Liver (tissue), 9 donors: Measurements from ENCODE around the gene REXO1. TPM values are rescaled to one million over a fixed set of nuclear protein-coding genes. Genes with fewer than 3 reads are reported as not detected.

Experiments used
- DNase-seq: peaks from one replicate; pipeline ENCODE4 v3.0.0-alpha.2; 2017; ENCODE audit warnings: low spot score
- H3K27ac ChIP-seq, 2 donors: one replicate each; pipeline ENCODE4 v1.7.0; 2013; ENCODE audit warnings: inconsistent platforms in 2 of 2, low read length in 2 of 2, control low read depth in 1 of 2, low read depth in 1 of 2, mild to moderate bottlenecking in 1 of 2
- H3K27me3 ChIP-seq, 4 donors: one replicate each; pipeline versions ENCODE4 v1.6.1 to v1.7.0; 2013; ENCODE audit warnings: low read length in 3 of 4, inconsistent platforms in 1 of 4, mild to moderate bottlenecking in 1 of 4, moderate library complexity in 1 of 4; ENCODE audit not compliant: control insufficient read depth in 4 of 4, insufficient read depth in 4 of 4
- H3K36me3 ChIP-seq, 4 donors: one replicate each; pipeline versions ENCODE4 v1.6.1 to v1.7.0; 2013; ENCODE audit warnings: low read length in 3 of 4, mild to moderate bottlenecking in 3 of 4, low read depth in 1 of 4, moderate library complexity in 1 of 4; ENCODE audit not compliant: control insufficient read depth in 4 of 4, insufficient read depth in 3 of 4
- H3K4me1 ChIP-seq, 4 donors: one replicate each; pipeline versions ENCODE4 v1.6.1 to v1.7.0; 2013; ENCODE audit warnings: low read length in 3 of 4, mild to moderate bottlenecking in 3 of 4, moderate library complexity in 1 of 4; ENCODE audit not compliant: control insufficient read depth in 4 of 4, insufficient read depth in 4 of 4
- H3K4me3 ChIP-seq, 3 donors: one replicate each; pipeline versions ENCODE4 v1.6.1 to v1.7.0; 2013; ENCODE audit warnings: low read length in 3 of 3, control low read depth in 1 of 3, low read depth in 1 of 3, mild to moderate bottlenecking in 1 of 3
- H3K9ac ChIP-seq, 2 donors: one replicate each; pipeline ENCODE4 v1.7.0; 2013; ENCODE audit warnings: low read length in 2 of 2, mild to moderate bottlenecking in 2 of 2, moderate library complexity in 2 of 2, control low read depth in 1 of 2, low read depth in 1 of 2
- H3K9me3 ChIP-seq, 4 donors: one replicate each; pipeline versions ENCODE4 v1.6.1 to v1.7.0; 2013; ENCODE audit warnings: low read length in 3 of 4; ENCODE audit not compliant: control insufficient read depth in 4 of 4
- EGR1 ChIP-seq, 2 donors: IDR thresholded peaks; 2 replicates each; pipeline ENCODE4 v1.6.1; 2016 to 2018; ENCODE audit warnings: antibody characterized with exemption in 2 of 2, low read depth in 2 of 2
- FOXA1 ChIP-seq: IDR thresholded peaks from 2 replicates; pipeline ENCODE4 v1.6.1; 2016; ENCODE audit warnings: antibody characterized with exemption
- FOXA2 ChIP-seq: IDR thresholded peaks from 2 replicates; pipeline ENCODE4 v1.6.1; 2016; ENCODE audit warnings: antibody characterized with exemption
- GABPA ChIP-seq, 2 donors: IDR thresholded peaks in 1 of 2; conservative IDR thresholded peaks in 1 of 2; 2 replicates each; pipeline ENCODE4 v1.6.1; 2016; ENCODE audit warnings: antibody characterized with exemption in 2 of 2, mild to moderate bottlenecking in 1 of 2, moderate library complexity in 1 of 2
- HNF4A ChIP-seq, 2 donors: conservative IDR thresholded peaks; 2 replicates each; pipeline ENCODE4 v1.6.1; 2016; ENCODE audit warnings: antibody characterized with exemption in 2 of 2, mild to moderate bottlenecking in 2 of 2
- HNF4G ChIP-seq: IDR thresholded peaks from 2 replicates; pipeline ENCODE4 v1.6.1; 2016; ENCODE audit warnings: antibody characterized with exemption
- JUND ChIP-seq, 2 donors: IDR thresholded peaks; 2 replicates each; pipeline ENCODE4 v1.6.1; 2016; ENCODE audit warnings: antibody characterized with exemption in 2 of 2
- NR2F2 ChIP-seq: IDR thresholded peaks from 2 replicates; pipeline ENCODE4 v1.6.1; 2016; ENCODE audit warnings: antibody characterized with exemption
- RAD21 ChIP-seq, 2 donors: IDR thresholded peaks; 2 replicates each; pipeline ENCODE4 v1.6.1; 2016; ENCODE audit warnings: antibody characterized with exemption in 2 of 2, mild to moderate bottlenecking in 2 of 2
- RXRA ChIP-seq, 2 donors: IDR thresholded peaks; 2 replicates each; pipeline ENCODE4 v1.6.1; 2017 to 2018; ENCODE audit warnings: antibody characterized with exemption in 2 of 2, mild to moderate bottlenecking in 1 of 2
- SP1 ChIP-seq: IDR thresholded peaks from 2 replicates; pipeline ENCODE4 v1.6.1; 2018; ENCODE audit warnings: antibody characterized with exemption, mild to moderate bottlenecking
- TAF1 ChIP-seq: conservative IDR thresholded peaks from 2 replicates; pipeline ENCODE4 v1.6.1; 2016; ENCODE audit warnings: antibody characterized with exemption, mild to moderate bottlenecking
- YY1 ChIP-seq: IDR thresholded peaks from 2 replicates; pipeline ENCODE4 v1.6.1; 2016; ENCODE audit warnings: antibody characterized with exemption, mild to moderate bottlenecking
- WGBS: extraction: QIAGEN DNeasy Blood & Tissue Kit; methylation state at CpG from one replicate; pipeline ENCODE4 v1.1.7; 2013; 5-methylcytosine and 5-hydroxymethylcytosine counted together
- polyA plus RNA-seq, 2 donors: library from polyadenylated mRNA; stranded (reverse) in 1 of 2; unstranded in 1 of 2; fragments of 200-250 nt in 1 of 2; fragments of >200 nt in 1 of 2; fragmentation: Nextera tagmentation in 1 of 2; extraction: Ambion mirVana in 1 of 2; gene quantifications; one replicate each; pipeline versions ENCODE4 v1.2.1 to v1.2.3, GENCODE V29; 2013 to 2015
- total RNA-seq, 2 donors: library from RNA; depleted of rRNA; stranded (reverse); fragments of >200 nt; gene quantifications; one replicate each; pipeline ENCODE4 v1.2.3, GENCODE V29; 2014
- TF ChIP-seq, protein P1 (sequence below): IDR thresholded peaks from 2 replicates; pipeline ENCODE4 v1.6.1; 2016; ENCODE audit warnings: antibody characterized with exemption, mild to moderate bottlenecking
- TF ChIP-seq, protein P2 (sequence below): IDR thresholded peaks from 2 replicates; pipeline ENCODE4 v1.6.1; 2016; ENCODE audit warnings: antibody characterized with exemption
- TF ChIP-seq, protein P3 (sequence below): IDR thresholded peaks from 2 replicates; pipeline ENCODE4 v1.6.1; 2016; ENCODE audit warnings: antibody characterized with exemption
- TF ChIP-seq, protein P4 (sequence below): IDR thresholded peaks from 2 replicates; pipeline ENCODE4 v1.6.1; 2016; ENCODE audit warnings: antibody characterized with exemption
- TF ChIP-seq, protein P5 (sequence below): fragments of 150-350 bp; IDR thresholded peaks from 2 replicates; pipeline ENCODE4 v1.5.1; 2017; ENCODE audit warnings: improper control_type of control experiment, low read depth, low read length; ENCODE audit not compliant: missing input control
- donor health status: healthy.
- donor health status: healthy.
- donor health status: healthy.
- donor health status: healthy.
- donor health status: healthy.

The REXO1 gene
- total and polyA plus RNA-seq, 4 donors, result 2.0 to 11.5 (median 9.2) TPM

DNA sequence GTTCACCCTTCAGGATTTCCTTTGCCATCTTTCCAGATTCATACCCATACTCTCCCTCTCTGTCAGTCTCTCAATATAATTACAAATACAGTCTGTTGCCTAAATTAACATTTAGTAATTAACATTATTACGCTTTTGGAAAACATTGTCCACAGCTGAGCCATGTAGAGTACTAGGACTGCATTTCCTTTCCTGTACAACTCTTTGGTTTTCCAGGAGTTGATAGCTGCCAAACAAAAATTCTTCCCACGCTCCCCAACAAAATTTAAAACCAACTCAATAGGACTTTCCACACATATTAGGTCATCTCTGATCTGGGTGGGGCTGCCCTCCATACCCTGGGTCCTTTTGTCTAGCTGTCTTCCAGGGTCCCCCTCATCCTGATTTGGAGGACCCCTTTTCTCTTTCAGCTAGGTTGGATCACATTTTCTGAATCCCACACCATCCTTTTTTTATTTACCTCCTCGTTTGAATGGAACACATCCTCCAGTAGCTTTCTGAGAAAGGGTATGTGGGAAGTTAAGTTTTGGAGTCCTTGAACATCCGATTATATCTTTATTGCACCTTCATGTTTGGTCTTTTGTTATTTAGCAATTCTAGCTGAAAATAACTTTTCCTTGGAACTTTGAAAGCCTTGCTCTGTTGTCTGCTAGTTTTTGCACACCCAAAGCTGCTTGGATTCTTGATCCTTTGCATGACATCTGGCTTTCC, 77.3 kb downstream of the REXO1 start:
- 88% methylated on average over 4 of the region's 4 CpGs for WGBS
- TF ChIP-seq YY1, result no peak
- TF ChIP-seq EGR1 (IDR thresholded peaks at IDR 0.05; ENCODE audit: low read depth in 2 of 2), result no peak
- TF ChIP-seq JUND (IDR thresholded peaks at IDR 0.05), result no peak
- TF ChIP-seq, protein P1, sequence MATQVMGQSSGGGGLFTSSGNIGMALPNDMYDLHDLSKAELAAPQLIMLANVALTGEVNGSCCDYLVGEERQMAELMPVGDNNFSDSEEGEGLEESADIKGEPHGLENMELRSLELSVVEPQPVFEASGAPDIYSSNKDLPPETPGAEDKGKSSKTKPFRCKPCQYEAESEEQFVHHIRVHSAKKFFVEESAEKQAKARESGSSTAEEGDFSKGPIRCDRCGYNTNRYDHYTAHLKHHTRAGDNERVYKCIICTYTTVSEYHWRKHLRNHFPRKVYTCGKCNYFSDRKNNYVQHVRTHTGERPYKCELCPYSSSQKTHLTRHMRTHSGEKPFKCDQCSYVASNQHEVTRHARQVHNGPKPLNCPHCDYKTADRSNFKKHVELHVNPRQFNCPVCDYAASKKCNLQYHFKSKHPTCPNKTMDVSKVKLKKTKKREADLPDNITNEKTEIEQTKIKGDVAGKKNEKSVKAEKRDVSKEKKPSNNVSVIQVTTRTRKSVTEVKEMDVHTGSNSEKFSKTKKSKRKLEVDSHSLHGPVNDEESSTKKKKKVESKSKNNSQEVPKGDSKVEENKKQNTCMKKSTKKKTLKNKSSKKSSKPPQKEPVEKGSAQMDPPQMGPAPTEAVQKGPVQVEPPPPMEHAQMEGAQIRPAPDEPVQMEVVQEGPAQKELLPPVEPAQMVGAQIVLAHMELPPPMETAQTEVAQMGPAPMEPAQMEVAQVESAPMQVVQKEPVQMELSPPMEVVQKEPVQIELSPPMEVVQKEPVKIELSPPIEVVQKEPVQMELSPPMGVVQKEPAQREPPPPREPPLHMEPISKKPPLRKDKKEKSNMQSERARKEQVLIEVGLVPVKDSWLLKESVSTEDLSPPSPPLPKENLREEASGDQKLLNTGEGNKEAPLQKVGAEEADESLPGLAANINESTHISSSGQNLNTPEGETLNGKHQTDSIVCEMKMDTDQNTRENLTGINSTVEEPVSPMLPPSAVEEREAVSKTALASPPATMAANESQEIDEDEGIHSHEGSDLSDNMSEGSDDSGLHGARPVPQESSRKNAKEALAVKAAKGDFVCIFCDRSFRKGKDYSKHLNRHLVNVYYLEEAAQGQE, result no peak
- TF ChIP-seq HNF4G, result no peak

DNA sequence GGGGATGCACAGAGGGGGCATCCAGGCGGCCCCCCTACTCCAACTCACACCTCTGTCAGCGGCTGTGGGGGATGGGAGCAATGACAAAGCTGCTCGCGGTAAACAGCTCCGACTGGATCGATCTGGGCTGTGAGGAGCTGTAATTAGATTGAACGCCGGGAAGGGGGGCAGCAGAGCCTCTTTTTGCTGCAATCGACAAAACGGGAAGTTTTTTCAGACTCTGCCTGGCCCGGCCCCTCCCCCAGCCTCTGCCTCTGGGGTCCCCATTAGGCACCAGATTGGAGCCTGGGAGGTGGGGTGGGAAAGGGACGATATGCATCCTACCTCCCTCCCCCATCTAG, 78.7 kb downstream of the REXO1 start:
- no peaks in the 10 kb centered on the region for H3K36me3 ChIP-seq
- H3K27me3 ChIP-seq, result peaks cover 6 to 13% (median 9%) of the 10 kb centered on the region in 4 donors
- no peak overlapping the region for H3K4me3 ChIP-seq
- no peak for TF ChIP-seq YY1
- TF ChIP-seq, protein P2, sequence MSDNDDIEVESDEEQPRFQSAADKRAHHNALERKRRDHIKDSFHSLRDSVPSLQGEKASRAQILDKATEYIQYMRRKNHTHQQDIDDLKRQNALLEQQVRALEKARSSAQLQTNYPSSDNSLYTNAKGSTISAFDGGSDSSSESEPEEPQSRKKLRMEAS, result no peak
- no peak for TF ChIP-seq SP1
- no peak for TF ChIP-seq EGR1 (IDR thresholded peaks at IDR 0.05; ENCODE audit: low read depth in 2 of 2)
- no peak for TF ChIP-seq FOXA2
- TF ChIP-seq, protein P3, sequence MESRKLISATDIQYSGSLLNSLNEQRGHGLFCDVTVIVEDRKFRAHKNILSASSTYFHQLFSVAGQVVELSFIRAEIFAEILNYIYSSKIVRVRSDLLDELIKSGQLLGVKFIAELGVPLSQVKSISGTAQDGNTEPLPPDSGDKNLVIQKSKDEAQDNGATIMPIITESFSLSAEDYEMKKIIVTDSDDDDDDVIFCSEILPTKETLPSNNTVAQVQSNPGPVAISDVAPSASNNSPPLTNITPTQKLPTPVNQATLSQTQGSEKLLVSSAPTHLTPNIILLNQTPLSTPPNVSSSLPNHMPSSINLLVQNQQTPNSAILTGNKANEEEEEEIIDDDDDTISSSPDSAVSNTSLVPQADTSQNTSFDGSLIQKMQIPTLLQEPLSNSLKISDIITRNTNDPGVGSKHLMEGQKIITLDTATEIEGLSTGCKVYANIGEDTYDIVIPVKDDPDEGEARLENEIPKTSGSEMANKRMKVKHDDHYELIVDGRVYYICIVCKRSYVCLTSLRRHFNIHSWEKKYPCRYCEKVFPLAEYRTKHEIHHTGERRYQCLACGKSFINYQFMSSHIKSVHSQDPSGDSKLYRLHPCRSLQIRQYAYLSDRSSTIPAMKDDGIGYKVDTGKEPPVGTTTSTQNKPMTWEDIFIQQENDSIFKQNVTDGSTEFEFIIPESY, result no peak
- no peak for TF ChIP-seq GABPA (IDR thresholded peaks at IDR 0.05 in 1 of 2, conservative IDR thresholded peaks at IDR 0.05 in 1 of 2)
- no peak for TF ChIP-seq RXRA (IDR thresholded peaks at IDR 0.05)
- TF ChIP-seq FOXA1, result no peak
- TF ChIP-seq HNF4A (conservative IDR thresholded peaks at IDR 0.05), result no peak
- TF ChIP-seq, protein P4, sequence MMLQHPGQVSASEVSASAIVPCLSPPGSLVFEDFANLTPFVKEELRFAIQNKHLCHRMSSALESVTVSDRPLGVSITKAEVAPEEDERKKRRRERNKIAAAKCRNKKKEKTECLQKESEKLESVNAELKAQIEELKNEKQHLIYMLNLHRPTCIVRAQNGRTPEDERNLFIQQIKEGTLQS, result no peak
- TF ChIP-seq TAF1, result no peak
- TF ChIP-seq RAD21 (IDR thresholded peaks at IDR 0.05), result no peak
- no peak for TF ChIP-seq NR2F2
- TF ChIP-seq, protein P5, sequence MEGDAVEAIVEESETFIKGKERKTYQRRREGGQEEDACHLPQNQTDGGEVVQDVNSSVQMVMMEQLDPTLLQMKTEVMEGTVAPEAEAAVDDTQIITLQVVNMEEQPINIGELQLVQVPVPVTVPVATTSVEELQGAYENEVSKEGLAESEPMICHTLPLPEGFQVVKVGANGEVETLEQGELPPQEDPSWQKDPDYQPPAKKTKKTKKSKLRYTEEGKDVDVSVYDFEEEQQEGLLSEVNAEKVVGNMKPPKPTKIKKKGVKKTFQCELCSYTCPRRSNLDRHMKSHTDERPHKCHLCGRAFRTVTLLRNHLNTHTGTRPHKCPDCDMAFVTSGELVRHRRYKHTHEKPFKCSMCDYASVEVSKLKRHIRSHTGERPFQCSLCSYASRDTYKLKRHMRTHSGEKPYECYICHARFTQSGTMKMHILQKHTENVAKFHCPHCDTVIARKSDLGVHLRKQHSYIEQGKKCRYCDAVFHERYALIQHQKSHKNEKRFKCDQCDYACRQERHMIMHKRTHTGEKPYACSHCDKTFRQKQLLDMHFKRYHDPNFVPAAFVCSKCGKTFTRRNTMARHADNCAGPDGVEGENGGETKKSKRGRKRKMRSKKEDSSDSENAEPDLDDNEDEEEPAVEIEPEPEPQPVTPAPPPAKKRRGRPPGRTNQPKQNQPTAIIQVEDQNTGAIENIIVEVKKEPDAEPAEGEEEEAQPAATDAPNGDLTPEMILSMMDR, result no peak
- no peak for TF ChIP-seq JUND (IDR thresholded peaks at IDR 0.05)
- TF ChIP-seq, protein P1, result no peak
- H3K4me1 ChIP-seq, result no peaks in the 10 kb centered on the region
- peaks cover 0 to 7% (median 2%) of the 10 kb centered on the region in 4 donors for H3K9me3 ChIP-seq
- DNase-seq, result no peak
- H3K27ac ChIP-seq, result no peak overlapping the region
- H3K9ac ChIP-seq, result no peak overlapping the region
- WGBS, result 6% methylated on average over 12 of the region's 12 CpGs

More for the DNA sequence above, 77.3 kb downstream of the REXO1 start:
- Histone ChIP-seq H3K4me1 (no peaks in the 10 kb centered on the region), H3K27me3 (peaks cover 3 to 10% (median 6%) of the 10 kb centered on the region in 4 donors), H3K36me3 (no peaks in the 10 kb centered on the region), H3K9me3 (peaks cover 0 to 10% (median 3%) of the 10 kb centered on the region in 4 donors), H3K4me3 (no peak overlapping the region), H3K27ac (no peak overlapping the region), H3K9ac (no peak overlapping the region)
- no peak for DNase-seq
